OCI-LY1 (cell line): ENCODE data around the gene LEF1.

Experiments
- CTCF ChIP-seq: fragments of 200-600 bp; sonication (generic), shearing (Covaris generic); IDR thresholded peaks from 2 replicates; pipeline ENCODE4 v1.5.1; 2017; ENCODE audit warnings: mild to moderate bottlenecking, antibody characterized with exemption, low read length, moderate library complexity, mixed read lengths
- EZH2 ChIP-seq: fragments of 200-600 bp; sonication (generic), shearing (Covaris generic); IDR thresholded peaks from 2 replicates; pipeline ENCODE4 v1.8.0; 2017; ENCODE audit warnings: borderline replicate concordance, mixed run types, mild to moderate bottlenecking, antibody characterized with exemption, low read length, moderate library complexity, mixed read lengths

DNA sequence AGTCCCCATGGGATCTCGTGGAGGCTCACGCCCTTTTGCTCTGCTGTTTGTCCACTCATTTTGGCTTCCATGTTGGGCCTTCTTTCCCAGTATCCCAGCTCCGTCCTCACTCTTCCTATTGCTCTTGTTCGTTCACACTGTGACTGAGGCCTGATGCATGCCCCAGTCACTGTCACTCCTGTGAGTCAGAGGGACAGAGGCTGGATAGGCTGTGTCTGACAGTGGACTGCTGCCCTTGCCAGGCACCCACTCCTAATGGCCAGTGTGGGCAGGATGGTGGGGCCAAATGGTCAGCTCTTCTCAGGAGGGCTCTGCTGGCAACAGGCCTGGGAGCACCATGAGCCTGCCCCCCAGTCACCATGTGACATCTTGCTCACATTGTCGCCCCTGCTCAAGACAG, 139.0 kb downstream of the LEF1 start:
- TF ChIP-seq CTCF (no peak), EZH2 (no peak)
